Esophagus muscularis mucosa (tissue), 3 donors: ENCODE measurements around the gene DPYD.

ENCODE experiments used
- POLR2AphosphoS5 ChIP-seq, 2 donors: sonication (generic); formaldehyde crosslinking; IDR thresholded peaks; one replicate each; pipeline ENCODE4 v1.6.1; 2017; ENCODE audit warnings: antibody characterized with exemption in 2 of 2
- TF ChIP-seq, protein P1 (sequence below), 3 experiments: fragments of 200-600 bp in 2 of 3; fragments of 450-650 bp in 1 of 3; sonication (generic) in 2 of 3; IDR thresholded peaks; one replicate each; pipeline ENCODE4 v1.5.1; 2017 to 2019; ENCODE audit warnings: antibody characterized with exemption in 3 of 3, mild to moderate bottlenecking in 2 of 3, moderate library complexity in 1 of 3

- no peak for TF ChIP-seq POLR2AphosphoS5 (IDR thresholded peaks at IDR 0.05)
- TF ChIP-seq, protein P1, sequence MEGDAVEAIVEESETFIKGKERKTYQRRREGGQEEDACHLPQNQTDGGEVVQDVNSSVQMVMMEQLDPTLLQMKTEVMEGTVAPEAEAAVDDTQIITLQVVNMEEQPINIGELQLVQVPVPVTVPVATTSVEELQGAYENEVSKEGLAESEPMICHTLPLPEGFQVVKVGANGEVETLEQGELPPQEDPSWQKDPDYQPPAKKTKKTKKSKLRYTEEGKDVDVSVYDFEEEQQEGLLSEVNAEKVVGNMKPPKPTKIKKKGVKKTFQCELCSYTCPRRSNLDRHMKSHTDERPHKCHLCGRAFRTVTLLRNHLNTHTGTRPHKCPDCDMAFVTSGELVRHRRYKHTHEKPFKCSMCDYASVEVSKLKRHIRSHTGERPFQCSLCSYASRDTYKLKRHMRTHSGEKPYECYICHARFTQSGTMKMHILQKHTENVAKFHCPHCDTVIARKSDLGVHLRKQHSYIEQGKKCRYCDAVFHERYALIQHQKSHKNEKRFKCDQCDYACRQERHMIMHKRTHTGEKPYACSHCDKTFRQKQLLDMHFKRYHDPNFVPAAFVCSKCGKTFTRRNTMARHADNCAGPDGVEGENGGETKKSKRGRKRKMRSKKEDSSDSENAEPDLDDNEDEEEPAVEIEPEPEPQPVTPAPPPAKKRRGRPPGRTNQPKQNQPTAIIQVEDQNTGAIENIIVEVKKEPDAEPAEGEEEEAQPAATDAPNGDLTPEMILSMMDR (IDR thresholded peaks at IDR 0.05), result no peak
These were observed 142.1 kb downstream of the DPYD start for GRCh38 chr1:97778718-97779117.
